HG03066 (cell line): ENCODE measurements around the gene ZNF641.
"Not testable (repeated sequence)": the region's sequence is repeated elsewhere in the genome, so short reads cannot be mapped to it uniquely, and the experiment has no call there.

Source experiments
- ATAC-seq: cut with Tn5 transposase; IDR thresholded peaks from one replicate; pipeline ENCODE4 v1.9.1; 2021; ENCODE audit warnings: low read depth; ENCODE audit not compliant: unreplicated experiment

Gene ZNF641

DNA sequence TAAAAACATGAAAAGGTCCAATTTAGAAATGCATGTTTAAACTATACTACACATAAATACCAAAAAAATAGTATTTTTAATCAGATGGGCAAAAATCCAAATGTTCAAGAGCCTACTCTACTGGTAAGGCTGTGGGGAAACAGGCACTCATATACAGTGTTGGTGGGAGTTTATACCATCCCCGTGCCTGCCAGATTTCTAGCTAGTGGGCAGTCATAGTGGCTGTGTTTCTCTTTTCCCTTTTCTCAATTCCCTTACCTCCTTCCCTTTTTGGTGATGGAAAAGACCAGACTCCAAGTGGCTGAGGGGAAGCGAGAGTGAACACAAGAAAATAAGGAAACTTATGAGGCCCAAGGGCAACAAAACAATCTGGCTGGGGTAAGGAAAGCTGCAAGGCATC is 14.7 kb downstream of the ZNF641 start:
- no peak for ATAC-seq

DNA sequence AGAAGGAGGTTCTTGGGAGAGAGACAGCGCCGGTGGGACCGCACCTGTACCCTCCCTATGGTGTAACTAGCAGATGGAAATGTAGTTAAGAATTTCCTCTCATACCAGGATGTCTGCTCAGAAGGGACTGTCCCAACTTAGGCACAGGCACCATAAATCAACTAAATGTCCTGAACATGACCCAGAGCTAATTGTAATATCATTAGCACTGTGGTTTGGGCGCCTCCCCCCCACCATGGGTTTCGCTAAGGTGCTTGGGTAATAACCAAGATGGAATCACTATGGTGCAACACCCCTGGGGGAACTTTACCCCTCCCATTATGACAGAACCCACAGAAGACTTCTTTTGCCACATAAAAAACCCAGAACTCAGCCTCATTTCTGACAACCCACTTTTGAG is 15.9 kb downstream of the ZNF641 start:
- ATAC-seq: no peak

DNA sequence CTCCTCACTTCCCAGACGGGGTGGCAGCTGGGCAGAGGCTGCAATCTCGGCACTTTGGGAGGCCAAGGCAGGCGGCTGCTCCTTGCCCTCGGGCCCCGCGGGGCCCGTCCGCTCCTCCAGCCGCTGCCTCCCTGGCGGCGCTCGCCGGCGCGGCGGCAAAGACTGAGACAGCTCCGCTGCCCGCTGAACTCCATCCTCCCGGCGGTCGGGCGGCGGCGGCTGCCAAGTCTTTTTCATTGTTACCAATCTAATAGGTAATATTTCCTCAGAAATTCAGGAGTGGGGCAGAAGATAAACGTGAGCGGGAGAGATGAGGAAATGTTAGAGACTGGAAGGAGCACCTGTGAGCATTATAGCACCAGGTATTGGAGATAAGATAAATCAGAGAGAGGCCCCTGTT is 17.0 kb downstream of the ZNF641 start:
- not testable (repeated sequence) for ATAC-seq

DNA sequence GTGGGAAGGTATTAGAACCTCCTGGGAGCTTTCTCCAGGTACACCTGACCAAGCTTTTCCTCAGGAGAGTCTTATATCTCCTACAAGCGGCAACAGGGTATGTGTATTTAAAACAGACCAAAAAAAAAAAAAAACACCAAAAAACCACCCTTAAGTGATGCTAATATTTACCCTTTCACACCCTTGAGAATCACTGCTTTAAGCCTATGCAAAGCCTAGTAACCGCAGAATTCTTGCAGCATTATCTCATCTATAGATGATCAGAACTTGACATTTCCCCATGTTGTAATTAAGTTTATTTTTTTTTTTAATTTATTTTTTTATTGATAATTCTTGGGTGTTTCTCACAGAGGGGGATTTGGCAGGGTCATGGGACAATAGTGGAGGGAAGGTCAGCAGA is 19.3 kb downstream of the ZNF641 start:
- ATAC-seq: no peak

DNA sequence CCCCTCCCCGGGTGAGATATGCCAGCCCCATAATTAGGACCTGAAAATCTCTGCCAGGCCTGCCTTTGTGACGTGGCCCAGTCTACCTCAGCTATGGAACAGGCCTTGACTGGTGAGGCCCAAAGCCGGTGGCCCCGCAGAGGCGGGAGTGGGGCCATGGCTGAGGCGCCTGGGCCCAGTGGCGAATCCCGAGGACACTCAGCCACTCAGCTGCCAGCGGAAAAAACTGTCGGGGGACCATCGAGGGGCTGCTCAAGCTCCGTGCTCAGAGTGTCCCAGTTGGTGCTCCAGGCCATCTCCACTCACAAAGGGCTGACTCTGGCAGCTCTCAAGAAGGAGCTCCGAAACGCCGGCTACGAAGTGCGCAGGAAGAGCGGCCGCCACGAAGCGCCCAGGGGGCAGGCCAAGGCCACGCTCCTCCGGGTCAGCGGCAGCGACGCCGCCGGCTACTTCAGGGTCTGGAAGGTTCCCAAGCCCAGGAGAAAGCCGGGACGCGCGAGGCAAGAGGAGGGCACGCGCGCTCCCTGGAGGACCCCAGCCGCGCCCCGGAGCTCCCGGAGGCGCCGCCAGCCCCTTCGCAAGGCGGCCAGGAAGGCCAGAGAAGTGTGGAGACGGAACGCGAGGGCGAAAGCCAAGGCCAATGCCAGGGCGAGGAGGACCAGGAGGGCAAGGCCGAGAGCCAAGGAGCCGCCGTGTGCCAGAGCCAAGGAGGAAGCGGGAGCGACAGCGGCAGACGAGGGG is 21.4 kb downstream of the ZNF641 start:
- ATAC-seq: no peak

DNA sequence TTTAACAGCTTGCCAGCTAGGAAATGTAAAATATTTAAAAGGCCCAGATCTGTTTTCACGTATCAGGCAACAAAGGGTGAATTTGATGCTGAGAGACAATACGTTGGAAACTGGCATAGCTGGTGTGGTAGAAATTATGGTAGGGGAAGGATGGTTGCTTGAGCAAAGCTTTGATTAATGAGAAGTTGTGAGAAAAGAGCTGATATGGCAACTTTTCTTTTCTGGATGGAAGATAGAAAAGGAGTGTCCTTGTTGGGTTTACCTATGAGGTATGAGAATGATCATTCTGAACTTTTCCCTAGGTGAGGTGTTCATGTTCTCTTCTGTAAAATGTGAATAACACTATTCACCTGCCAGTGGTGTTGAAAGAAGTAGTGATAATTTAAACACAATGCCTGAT is 34.2 kb downstream of the ZNF641 start:
- no peak for ATAC-seq

DNA sequence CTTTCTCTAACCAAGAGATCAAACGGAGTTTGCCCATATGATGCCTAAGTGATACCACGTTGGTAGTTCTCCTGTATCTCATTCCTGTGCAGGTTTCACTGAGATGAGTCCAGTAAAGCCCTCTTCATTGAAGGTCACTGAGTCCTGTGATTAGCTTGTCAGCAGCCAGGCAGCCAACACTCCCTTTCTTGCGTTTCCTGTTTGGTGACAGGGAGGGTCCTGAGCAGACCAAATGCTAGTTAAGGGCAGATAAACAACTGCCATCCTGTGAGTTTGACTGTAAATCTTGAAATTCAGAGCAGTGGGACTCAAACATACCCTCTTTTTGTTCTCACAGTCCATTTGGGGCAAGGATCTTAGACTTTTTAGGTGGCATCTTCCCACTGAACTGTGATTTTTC is 39.4 kb downstream of the ZNF641 start:
- no peak for ATAC-seq

DNA sequence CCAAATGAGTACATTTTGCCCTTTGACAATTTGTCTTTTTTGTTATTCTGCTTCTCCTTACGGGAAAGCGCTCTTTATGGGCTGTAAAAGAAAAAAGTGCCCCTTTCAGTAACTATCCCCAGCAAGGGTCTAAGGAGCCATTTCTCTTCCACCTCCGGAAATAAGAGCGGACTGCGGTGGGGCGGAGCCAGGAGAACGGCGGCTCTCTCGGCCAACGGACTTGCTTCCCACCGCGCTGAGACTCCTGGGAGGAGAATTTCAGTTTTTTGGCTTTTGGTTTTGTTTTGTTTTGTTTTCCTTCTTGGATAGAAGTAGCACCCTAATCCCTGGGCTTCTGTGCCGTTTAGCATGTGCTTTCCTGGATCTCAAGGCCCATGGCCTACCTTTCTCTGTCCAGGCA is 43.5 kb downstream of the ZNF641 start:
- ATAC-seq: no peak

DNA sequence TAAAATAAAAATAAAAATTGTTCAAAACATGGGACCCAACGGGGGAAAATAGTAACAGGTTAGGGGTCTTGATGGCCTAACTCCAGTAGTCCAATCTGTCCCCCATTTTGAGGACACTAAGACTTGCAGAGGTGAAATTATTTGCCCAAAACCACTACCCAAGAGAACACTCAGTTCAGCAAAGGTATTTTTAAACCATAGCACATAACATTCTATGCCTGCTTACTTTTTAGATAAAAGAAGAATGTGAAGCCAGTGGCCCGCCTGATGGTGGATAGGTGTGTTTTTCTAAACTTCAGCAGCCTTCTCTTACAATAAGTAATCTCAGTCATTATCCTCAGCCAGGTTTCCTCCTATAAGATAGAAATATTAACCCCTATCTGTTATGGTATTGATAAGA is 45.5 kb downstream of the ZNF641 start:
- no peak for ATAC-seq

DNA sequence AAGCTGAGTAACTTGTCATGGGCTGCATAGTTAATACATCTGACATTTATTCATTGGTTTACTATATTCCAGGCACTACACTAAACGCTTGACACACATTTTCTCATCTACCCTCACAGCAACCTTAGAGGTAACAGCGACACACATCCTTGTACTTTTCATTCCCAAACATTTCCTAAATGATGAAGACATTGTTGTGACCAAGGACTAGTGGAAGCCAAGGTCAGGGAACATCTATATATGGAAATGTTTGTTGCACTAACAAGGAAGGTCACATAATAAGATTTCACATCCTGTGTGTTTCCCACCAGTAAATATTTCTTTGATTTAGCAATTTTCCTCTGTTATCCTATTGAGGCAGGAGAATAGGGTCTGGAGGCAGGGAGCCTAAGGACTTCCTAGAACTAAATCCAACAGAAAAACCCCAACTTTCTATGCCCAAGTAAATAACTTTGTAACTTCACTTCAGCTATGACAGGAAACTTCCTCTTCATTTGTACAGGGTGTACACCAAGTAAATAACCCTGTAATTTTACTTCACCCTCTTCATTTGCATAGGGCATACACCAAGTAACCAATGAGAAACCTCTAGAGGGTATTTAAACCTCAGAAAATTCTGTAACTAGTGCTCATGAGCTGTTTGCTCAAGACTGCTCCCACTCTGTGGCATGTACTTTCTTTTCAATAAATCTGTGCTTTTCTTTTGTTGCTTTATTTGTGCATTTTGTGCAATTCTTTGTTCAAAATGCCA is 48.4 kb downstream of the ZNF641 start:
- no peak for ATAC-seq

DNA sequence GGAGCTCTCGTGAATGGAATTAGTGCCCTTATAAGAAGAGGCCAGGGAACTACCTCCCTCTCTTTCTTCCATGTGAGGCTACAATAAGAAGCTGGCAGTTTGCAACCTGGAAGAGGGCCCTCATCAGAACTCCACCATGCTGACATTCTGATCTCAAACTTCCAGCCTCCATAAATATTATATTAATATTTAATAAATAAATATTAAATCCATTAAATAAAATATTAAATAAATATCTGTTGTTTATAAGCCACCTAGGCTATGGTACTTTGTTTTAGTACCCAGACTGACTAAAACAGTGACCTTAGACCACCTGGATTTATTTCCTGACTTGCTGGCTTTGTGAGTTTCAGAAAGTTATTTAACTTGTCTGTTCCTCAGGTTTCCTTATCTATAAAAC is 49.9 kb downstream of the ZNF641 start:
- no peak for ATAC-seq

DNA sequence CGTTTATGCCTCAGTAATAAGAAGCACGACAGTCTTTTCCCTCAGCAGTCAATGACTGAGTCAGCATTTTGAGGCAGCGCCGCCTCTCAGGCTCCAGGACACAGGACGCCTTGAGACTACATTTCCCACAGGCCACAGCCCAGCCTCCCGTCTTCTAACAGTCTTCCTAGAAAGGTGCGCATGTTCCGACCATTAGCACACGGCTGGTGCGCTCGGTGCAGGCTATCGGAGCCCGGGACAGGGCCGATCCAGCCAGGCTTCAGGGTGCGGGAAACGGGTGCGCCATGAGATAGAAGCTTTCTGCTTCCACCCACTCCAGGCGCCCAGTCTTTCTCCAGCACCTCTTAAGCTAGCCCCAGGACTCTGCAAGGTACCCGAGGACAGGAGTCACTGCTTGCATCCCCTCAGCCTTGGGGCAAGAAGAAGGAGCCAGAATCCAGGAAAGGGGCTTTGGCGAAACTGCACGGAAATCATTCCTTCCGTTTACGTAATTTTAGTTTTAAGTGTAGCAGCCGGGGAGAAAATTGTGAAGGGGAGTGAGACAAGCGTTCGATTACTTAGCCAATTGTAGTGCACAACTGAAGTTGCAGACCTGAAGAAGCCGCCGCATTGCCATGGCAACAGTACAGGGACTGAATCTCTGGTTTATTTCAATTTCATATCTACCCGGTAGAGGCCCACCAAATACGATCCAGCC is 54.0 kb downstream of the ZNF641 start:
- ATAC-seq: peak; percentile 85

DNA sequence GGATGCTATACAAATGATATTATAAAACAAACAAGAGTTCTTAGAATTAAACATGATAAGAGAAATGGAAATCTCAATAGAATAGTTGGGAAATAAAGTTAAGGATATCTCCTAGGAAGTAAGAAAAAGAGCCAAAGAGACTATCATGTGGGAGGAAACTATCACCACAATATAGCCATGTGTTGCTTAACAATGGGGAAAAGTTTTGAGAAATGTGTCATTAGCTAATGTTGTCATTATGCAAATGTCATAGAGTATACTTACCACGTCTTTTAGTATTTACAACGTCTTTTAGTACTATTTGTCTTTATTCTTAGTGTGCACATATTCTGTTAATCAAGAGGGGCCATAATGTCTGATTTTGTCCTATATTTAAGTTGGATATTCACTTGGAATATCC is 58.7 kb downstream of the ZNF641 start:
- ATAC-seq: no peak

DNA sequence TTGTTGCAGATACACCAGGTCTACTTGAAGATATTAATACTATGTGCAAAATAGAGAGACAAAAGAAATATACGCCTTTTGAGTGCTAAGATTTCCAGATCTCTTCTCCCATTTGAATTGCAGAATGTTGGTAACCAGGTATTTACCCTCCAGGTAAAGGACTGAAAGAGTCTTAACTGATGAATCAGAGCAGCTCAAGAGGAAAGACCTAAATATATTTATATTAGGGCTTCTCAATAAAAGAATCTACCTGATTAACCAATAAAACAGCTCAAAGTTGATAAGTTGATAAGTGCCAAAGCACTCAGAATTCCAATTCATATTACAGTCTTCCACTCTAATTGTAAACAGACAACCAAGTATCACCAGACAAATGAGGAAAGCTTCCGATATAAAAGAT is 59.2 kb downstream of the ZNF641 start:
- no peak for ATAC-seq

DNA sequence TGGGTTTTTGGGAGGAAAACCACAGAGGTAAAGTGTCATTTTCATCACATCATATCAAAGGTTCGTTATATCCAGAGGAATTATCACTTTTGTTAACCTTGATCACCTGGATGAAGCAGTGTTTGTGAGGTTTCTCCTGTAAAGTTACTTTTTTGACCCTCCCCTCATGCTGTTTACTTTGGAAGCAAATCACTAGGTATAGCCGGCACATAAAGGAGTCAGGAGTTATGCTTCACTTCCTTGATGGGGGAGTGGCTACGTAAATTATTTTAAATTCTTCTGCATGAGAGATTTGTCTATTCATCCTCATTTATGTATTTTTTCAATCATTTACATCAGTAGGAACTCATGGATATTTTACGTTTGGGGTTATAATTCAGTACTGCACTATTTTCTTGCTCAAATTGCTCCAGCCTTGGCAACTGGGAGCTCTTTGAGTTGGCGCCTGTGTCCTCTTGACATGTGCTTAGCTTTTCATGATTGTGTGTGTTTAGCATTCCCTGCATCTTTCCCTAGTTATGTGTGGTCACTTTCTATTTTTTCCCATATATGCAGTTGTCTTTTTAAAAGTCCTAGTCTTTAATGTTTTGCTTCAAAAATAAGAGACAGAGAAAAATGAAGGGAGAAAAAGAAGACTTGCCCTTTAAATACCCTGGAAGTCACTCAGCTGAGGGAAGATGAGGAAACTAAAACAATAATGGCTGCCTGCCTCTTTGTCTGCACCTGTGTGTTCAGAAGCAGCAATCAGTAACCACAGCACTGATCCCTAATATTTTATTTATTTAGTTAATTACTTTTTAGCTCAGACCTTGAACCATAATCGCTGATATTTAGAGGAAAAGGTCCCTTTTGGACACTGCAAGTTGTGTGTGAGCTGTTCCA is 62.1 kb downstream of the ZNF641 start:
- no peak for ATAC-seq
